Spleen (tissue), 7 donors: ENCODE results near the gene PODNL1.

Experiments used
- CTCF ChIP-seq, 11 experiments: fragments of 200-600 bp in 7 of 11; fragments of 450-650 bp in 4 of 11; sonication (generic) in 4 of 11; IDR thresholded peaks in 8 of 11; conservative IDR thresholded peaks in 3 of 11; 1 replicate in 7 of 11; 2 replicates in 4 of 11; pipeline versions ENCODE4 v1.4.0 to v1.8.0; 2016 to 2021; ENCODE audit warnings: antibody characterized with exemption in 11 of 11, inconsistent platforms in 4 of 11, mild to moderate bottlenecking in 1 of 11
- POLR2A ChIP-seq, 3 donors: fragments of 450-650 bp; IDR thresholded peaks; one replicate each; pipeline ENCODE4 v1.5.1; 2017; ENCODE audit warnings: antibody characterized with exemption in 3 of 3, mild to moderate bottlenecking in 1 of 3
- donor health status: DM: no; HTN: no; CAD: no; lungs with moderate emphysema.
- donor health status: DM: no; HTN: no; CAD: no.
- donor health status: DM: no; HTN: no; CAD: no.

- TF ChIP-seq CTCF (IDR thresholded peaks at IDR 0.05 in 8 of 11, conservative IDR thresholded peaks at IDR 0.05 in 3 of 11): no peak
- TF ChIP-seq POLR2A (IDR thresholded peaks at IDR 0.05): no peak
Measured at GRCh38 chr19:13932149-13932637, 6.0 kb downstream of the PODNL1 start.
